Measurements from ENCODE around the gene RAPGEF4.

GRCh38 chr2:172929644-172930043 lies 194.0 kb downstream of the RAPGEF4 start:
- TF ChIP-seq CTCF (IDR thresholded peaks at IDR 0.05) (no peak), POLR2AphosphoS5 (IDR thresholded peaks at IDR 0.05; ENCODE audit: low read depth, low read length) (no peak), SIN3A (IDR thresholded peaks at IDR 0.05; ENCODE audit: borderline replicate concordance, insufficient read depth, low read depth, low read length) (no peak)

Data from Panc1 (cell line).